ENCODE results near the gene ADAM21. TPM values are rescaled to one million over a fixed set of nuclear protein-coding genes. Genes with fewer than 3 reads are reported as not detected.

Gene ADAM21
- total and polyA plus RNA-seq, 2 donors (not counting 3 experiments of a cell fraction or from before 2014, with no cell fraction given), result 0.06 TPM; not detected in 1

DNA sequence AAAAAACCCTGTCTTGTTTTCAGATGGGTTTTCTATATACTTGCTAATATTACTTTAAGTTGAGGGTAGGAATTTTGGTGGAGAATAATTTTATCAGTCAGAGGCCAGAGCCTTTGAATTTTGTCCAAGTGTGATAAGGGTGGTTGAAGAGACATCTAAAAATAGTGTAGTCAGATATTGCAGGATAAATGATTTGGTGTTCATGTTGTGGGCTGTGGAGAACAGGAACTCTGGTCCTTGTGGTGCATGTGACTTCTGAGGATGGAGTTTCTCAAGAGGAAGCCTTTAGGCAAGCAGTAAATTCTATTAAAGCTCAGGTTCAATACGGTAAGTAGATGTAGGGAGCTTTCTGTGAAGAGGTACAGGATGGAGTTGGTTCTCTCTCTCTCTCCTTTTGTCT is 2.8 kb downstream of the ADAM21 start:
- H3K27ac ChIP-seq (ENCODE audit: insufficient read depth, low read depth, low read length), result no peak overlapping the region
- DNase-seq (ENCODE audit: low read depth, low spot score), result no peak
- dilution Hi-C loops (cut with MboI; ENCODE audit: extremely low pct_ligation_motif_present, low sequenced_read_pairs), result no loop called here
- no peak overlapping the region for H3K9ac ChIP-seq (replicated peaks; ENCODE audit: extremely low read depth, insufficient read depth, low read length)
- H3K4me3 ChIP-seq (replicated peaks in 1 of 3; ENCODE audit: insufficient read depth in 1 of 3, low read depth in 1 of 3, low read length in 3 of 3), result no peak overlapping the region
- ChIA-PET CTCF (no interaction called here), POLR2A (interaction anchor here (0.6 kb wide), 1 partner anchor 732 kb away, joined by 4 read pairs; no protein-coding TSS in a partner anchor)
- no peak overlapping the region for H2AFZ ChIP-seq (ENCODE audit: low read depth, low read length)
- H3K4me2 ChIP-seq (ENCODE audit: insufficient read depth, low read length), result no peak overlapping the region
- BruUV-seq (replicated peaks), result no TSS peak
- FAIRE-seq, result no peak
- H3K9me1 ChIP-seq (replicated peaks; ENCODE audit: control insufficient read depth, extremely low read depth, insufficient read depth, low read length), result no peaks in the 10 kb centered on the region
- intact Hi-C loops (cut with micrococcal nuclease), result no loop called here
- no peaks in the 10 kb centered on the region for H4K20me1 ChIP-seq (replicated peaks; ENCODE audit: control insufficient read depth, extremely low read depth, insufficient read depth, low read length)
- H3K27me3 ChIP-seq (ENCODE audit: control insufficient read depth in 2 of 2, insufficient read depth in 2 of 2, low read length in 2 of 2), result no peaks in the 10 kb centered on the region
- H3K79me2 ChIP-seq (ENCODE audit: control insufficient read depth, insufficient read depth, low read length), result no peaks in the 10 kb centered on the region
- no peaks in the 10 kb centered on the region for H3K36me3 ChIP-seq (ENCODE audit: control insufficient read depth in 2 of 2, extremely low read depth in 1 of 2, insufficient read depth in 2 of 2, low read length in 2 of 2)
- H3K4me1 ChIP-seq (ENCODE audit: control insufficient read depth, extremely low read depth, insufficient read depth, low read length), result no peaks in the 10 kb centered on the region
- no peak for TF ChIP-seq MYC (IDR thresholded peaks at IDR 0.05; ENCODE audit: low read depth, low read length)
- TF ChIP-seq POLR2AphosphoS5 (IDR thresholded peaks at IDR 0.05; ENCODE audit: insufficient read depth, low read depth, low read length), result no peak
- no peak for TF ChIP-seq EZH2 (IDR thresholded peaks at IDR 0.05; ENCODE audit: borderline replicate concordance, low read depth, low read length, severe bottlenecking)
- TF ChIP-seq FOS (IDR thresholded peaks at IDR 0.05; ENCODE audit: borderline replicate concordance, insufficient read depth, low read length), result no peak
- TF ChIP-seq GATA2 (IDR thresholded peaks at IDR 0.05; ENCODE audit: insufficient read depth, insufficient read length, low read depth, low read length), result no peak
- no peak for TF ChIP-seq CTCF (IDR thresholded peaks at IDR 0.05; ENCODE audit: extremely low read depth in 1 of 2, insufficient read depth in 1 of 2, low read depth in 1 of 2, low read length in 2 of 2)
- TF ChIP-seq MAX (IDR thresholded peaks at IDR 0.05; ENCODE audit: insufficient read depth, insufficient read length), result no peak
- TF ChIP-seq JUN (IDR thresholded peaks at IDR 0.05; ENCODE audit: borderline replicate concordance, insufficient read depth, insufficient read length, low read depth), result no peak
- no peak for TF ChIP-seq POLR2A (IDR thresholded peaks at IDR 0.05; ENCODE audit: low read depth, low read length)
- H3K9me3 ChIP-seq (replicated peaks; ENCODE audit: control insufficient read depth, insufficient read depth, low read length), result no peaks in the 10 kb centered on the region

All from endothelial cell of umbilical vein (primary cell).